SK-N-SH treated with all-trans-retinoic acid at 6 μM for 48 hours (cell line): Measurements from ENCODE around the gene ALDH1A2.

ENCODE experiments used
- ATAC-seq: fragments of 200-7000 bp; cut with Tn5 transposase; 3 replicates; pipeline ENCODE4 v1.9.1; 2020; ENCODE audit warnings: mild to moderate bottlenecking, moderate library complexity
- ARNTL ChIP-seq: fragments of 450-650 bp; formaldehyde crosslinking; IDR thresholded peaks from 2 replicates; pipeline ENCODE4 v1.5.0; 2020; ENCODE audit warnings: low read depth, mild to moderate bottlenecking, moderate library complexity, borderline replicate concordance
- BACH2 ChIP-seq: fragments of 250-450 bp; sonication (Bioruptor Pico); IDR thresholded peaks from 2 replicates; pipeline ENCODE4 v1.9.0; 2021; ENCODE audit warnings: mild to moderate bottlenecking, borderline replicate concordance
- CSDC2 ChIP-seq: fragments of 250-450 bp; sonication (Bioruptor Pico); IDR thresholded peaks from 2 replicates; pipeline ENCODE4 v1.5.0; 2020; ENCODE audit warnings: mild to moderate bottlenecking, moderate library complexity
- CSRNP3 ChIP-seq: fragments of 250-450 bp; sonication (Bioruptor Pico); IDR thresholded peaks from 2 replicates; pipeline ENCODE4 v1.5.1; 2021; ENCODE audit warnings: mild to moderate bottlenecking, moderate library complexity
- ESRRG ChIP-seq: fragments of 250-450 bp; sonication (Bioruptor Pico); IDR thresholded peaks from 2 replicates; pipeline ENCODE4 v1.6.1; 2021; ENCODE audit warnings: mild to moderate bottlenecking
- GLIS3 ChIP-seq: fragments of 250-450 bp; sonication (Bioruptor Pico); IDR thresholded peaks from 2 replicates; pipeline ENCODE4 v1.5.0; 2020; ENCODE audit warnings: mild to moderate bottlenecking, moderate library complexity
- ISL1 ChIP-seq: fragments of 250-450 bp; sonication (Bioruptor Pico); IDR thresholded peaks from 2 replicates; pipeline ENCODE4 v2.1.2; 2022; ENCODE audit warnings: mild to moderate bottlenecking, moderate library complexity
- OSR1 ChIP-seq: fragments of 250-450 bp; sonication (Bioruptor Pico); IDR thresholded peaks from 2 replicates; pipeline ENCODE4 v1.8.0; 2022; ENCODE audit warnings: moderate library complexity, mild to moderate bottlenecking, inconsistent platforms
- PPARA ChIP-seq: fragments of 250-450 bp; sonication (Bioruptor Pico); IDR thresholded peaks from 2 replicates; pipeline ENCODE4 v1.5.0; 2020; ENCODE audit warnings: mild to moderate bottlenecking, borderline replicate concordance
- RARB ChIP-seq: fragments of 250-450 bp; sonication (Bioruptor Pico); IDR thresholded peaks from 2 replicates; pipeline ENCODE4 v1.8.0; 2021; ENCODE audit warnings: mild to moderate bottlenecking, moderate library complexity
- SNAI2 ChIP-seq: fragments of 250-450 bp; sonication (Bioruptor Pico); IDR thresholded peaks from 2 replicates; pipeline ENCODE4 v1.5.0; 2020; ENCODE audit warnings: mild to moderate bottlenecking, moderate library complexity
- TCF4 ChIP-seq: fragments of 250-450 bp; sonication (Bioruptor Pico); IDR thresholded peaks from 2 replicates; pipeline ENCODE4 v1.8.0; 2021; ENCODE audit warnings: mild to moderate bottlenecking, moderate library complexity, borderline replicate concordance
- TOX ChIP-seq: fragments of 250-450 bp; sonication (Bioruptor Pico); IDR thresholded peaks from 2 replicates; pipeline ENCODE4 v1.8.0; 2021; ENCODE audit warnings: mild to moderate bottlenecking, moderate library complexity, borderline replicate concordance
- ZC3H10 ChIP-seq: fragments of 250-450 bp; sonication (Bioruptor Pico); IDR thresholded peaks from 2 replicates; pipeline ENCODE4 v1.5.1; 2021; ENCODE audit warnings: mild to moderate bottlenecking, moderate library complexity
- ZFP3 ChIP-seq: fragments of 250-450 bp; sonication (Bioruptor Pico); IDR thresholded peaks from 2 replicates; pipeline ENCODE4 v1.5.0; 2020; ENCODE audit warnings: mild to moderate bottlenecking, moderate library complexity
- ZFP30 ChIP-seq: fragments of 450-650 bp; formaldehyde crosslinking; IDR thresholded peaks from 2 replicates; pipeline ENCODE4 v1.5.0; 2022; ENCODE audit warnings: mild to moderate bottlenecking, moderate library complexity
- ZNF70 ChIP-seq: fragments of 450-650 bp; formaldehyde crosslinking; IDR thresholded peaks from 2 replicates; pipeline ENCODE4 v1.5.0; 2020; ENCODE audit warnings: mild to moderate bottlenecking, moderate library complexity
- ZNF8 ChIP-seq: fragments of 450-650 bp; formaldehyde crosslinking; IDR thresholded peaks from 2 replicates; pipeline ENCODE4 v1.5.0; 2020; ENCODE audit warnings: mild to moderate bottlenecking, moderate library complexity
- TF ChIP-seq, protein P1 (sequence below): fragments of 250-450 bp; sonication (Bioruptor Pico); IDR thresholded peaks from 2 replicates; pipeline ENCODE4 v1.5.0; 2020; ENCODE audit warnings: mild to moderate bottlenecking, moderate library complexity
- TF ChIP-seq, protein P2 (sequence below): fragments of 250-450 bp; sonication (Bioruptor Pico); IDR thresholded peaks from 2 replicates; pipeline ENCODE4 v1.5.1; 2020; ENCODE audit warnings: low read depth, mild to moderate bottlenecking, moderate library complexity
- TF ChIP-seq, protein P3 (sequence below): fragments of 250-450 bp; sonication (Bioruptor Pico); IDR thresholded peaks from 2 replicates; pipeline ENCODE4 v1.8.0; 2020; ENCODE audit warnings: mild to moderate bottlenecking, moderate library complexity, borderline replicate concordance
- TF ChIP-seq, protein P4 (sequence below): fragments of 250-450 bp; sonication (Bioruptor Pico); IDR thresholded peaks from 2 replicates; pipeline ENCODE4 v1.8.0; 2021; ENCODE audit warnings: low read depth, mild to moderate bottlenecking, moderate library complexity, borderline replicate concordance

Gene ALDH1A2

DNA sequence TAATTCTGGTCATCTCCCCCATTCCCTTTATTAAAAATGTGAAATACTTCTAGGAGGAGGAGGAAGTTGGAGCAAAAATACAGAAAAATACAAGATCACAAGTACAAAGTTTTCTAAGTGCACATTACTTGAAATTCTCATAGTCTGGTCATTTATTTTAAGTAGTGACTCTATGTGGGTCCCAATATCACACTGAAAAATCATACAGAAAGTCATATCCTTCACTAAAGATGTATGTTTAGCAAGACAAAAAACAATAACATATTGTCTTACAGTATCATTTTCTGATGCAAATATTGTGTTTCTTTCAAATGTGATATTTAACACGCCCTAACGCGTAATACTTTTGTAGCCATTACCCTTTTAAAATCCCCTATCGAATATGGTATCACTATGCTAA, 2.5 kb downstream of the ALDH1A2 start:
- ATAC-seq = no peak
- TF ChIP-seq ARNTL (CRISPR knock-in tag) (no peak), ZNF8 (no peak), TOX (CRISPR knock-in tag) (no peak), CSDC2 (CRISPR knock-in tag) (no peak), ZFP3 (no peak), OSR1 (CRISPR knock-in tag) (no peak), SNAI2 (no peak), GLIS3 (no peak), ISL1 (CRISPR knock-in tag) (no peak)
- TF ChIP-seq, all 23 proteins: peak for 0

GRCh38 chr15:58062175-58062574, 3.3 kb downstream of the ALDH1A2 start:
- TF ChIP-seq, protein P1, sequence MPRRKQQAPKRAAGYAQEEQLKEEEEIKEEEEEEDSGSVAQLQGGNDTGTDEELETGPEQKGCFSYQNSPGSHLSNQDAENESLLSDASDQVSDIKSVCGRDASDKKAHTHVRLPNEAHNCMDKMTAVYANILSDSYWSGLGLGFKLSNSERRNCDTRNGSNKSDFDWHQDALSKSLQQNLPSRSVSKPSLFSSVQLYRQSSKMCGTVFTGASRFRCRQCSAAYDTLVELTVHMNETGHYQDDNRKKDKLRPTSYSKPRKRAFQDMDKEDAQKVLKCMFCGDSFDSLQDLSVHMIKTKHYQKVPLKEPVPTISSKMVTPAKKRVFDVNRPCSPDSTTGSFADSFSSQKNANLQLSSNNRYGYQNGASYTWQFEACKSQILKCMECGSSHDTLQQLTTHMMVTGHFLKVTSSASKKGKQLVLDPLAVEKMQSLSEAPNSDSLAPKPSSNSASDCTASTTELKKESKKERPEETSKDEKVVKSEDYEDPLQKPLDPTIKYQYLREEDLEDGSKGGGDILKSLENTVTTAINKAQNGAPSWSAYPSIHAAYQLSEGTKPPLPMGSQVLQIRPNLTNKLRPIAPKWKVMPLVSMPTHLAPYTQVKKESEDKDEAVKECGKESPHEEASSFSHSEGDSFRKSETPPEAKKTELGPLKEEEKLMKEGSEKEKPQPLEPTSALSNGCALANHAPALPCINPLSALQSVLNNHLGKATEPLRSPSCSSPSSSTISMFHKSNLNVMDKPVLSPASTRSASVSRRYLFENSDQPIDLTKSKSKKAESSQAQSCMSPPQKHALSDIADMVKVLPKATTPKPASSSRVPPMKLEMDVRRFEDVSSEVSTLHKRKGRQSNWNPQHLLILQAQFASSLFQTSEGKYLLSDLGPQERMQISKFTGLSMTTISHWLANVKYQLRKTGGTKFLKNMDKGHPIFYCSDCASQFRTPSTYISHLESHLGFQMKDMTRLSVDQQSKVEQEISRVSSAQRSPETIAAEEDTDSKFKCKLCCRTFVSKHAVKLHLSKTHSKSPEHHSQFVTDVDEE (CRISPR knock-in tag) = no peak

DNA sequence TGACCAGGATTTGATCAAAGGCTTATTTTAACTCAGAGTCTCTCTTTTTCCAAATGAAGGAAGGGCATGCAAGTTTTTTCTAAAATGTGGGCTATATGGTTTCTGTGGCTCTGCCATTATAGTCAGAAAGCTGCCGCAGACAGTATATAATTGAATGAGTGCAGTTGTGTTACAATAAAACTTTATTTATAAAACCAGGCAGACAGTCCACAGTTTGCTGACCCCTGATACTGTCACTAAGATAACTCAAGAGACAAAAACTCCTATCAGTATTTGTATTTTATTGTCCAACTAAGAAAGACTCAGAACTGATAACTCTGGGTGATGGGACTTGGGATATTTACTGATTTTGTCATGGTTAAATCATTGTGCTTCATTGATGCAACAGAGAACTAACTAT, 4.9 kb downstream of the ALDH1A2 start:
- ATAC-seq = no peak
- TF ChIP-seq CSDC2 (CRISPR knock-in tag) (no peak), PPARA (CRISPR knock-in tag) (no peak), RARB (CRISPR knock-in tag) (no peak), ZFP3 (no peak), TCF4 (CRISPR knock-in tag) (no peak), BACH2 (CRISPR knock-in tag) (no peak), ZFP30 (no peak), ISL1 (CRISPR knock-in tag) (no peak), SNAI2 (no peak), OSR1 (CRISPR knock-in tag) (no peak), GLIS3 (no peak), ZC3H10 (CRISPR knock-in tag) (no peak), ESRRG (CRISPR knock-in tag) (no peak), ARNTL (CRISPR knock-in tag) (no peak), CSRNP3 (no peak), ZNF70 (CRISPR knock-in tag) (no peak)
- TF ChIP-seq, protein P2, sequence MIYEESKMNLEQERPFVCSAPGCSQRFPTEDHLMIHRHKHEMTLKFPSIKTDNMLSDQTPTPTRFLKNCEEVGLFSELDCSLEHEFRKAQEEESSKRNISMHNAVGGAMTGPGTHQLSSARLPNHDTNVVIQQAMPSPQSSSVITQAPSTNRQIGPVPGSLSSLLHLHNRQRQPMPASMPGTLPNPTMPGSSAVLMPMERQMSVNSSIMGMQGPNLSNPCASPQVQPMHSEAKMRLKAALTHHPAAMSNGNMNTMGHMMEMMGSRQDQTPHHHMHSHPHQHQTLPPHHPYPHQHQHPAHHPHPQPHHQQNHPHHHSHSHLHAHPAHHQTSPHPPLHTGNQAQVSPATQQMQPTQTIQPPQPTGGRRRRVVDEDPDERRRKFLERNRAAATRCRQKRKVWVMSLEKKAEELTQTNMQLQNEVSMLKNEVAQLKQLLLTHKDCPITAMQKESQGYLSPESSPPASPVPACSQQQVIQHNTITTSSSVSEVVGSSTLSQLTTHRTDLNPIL (CRISPR knock-in tag) = no peak
- TF ChIP-seq, protein P3, sequence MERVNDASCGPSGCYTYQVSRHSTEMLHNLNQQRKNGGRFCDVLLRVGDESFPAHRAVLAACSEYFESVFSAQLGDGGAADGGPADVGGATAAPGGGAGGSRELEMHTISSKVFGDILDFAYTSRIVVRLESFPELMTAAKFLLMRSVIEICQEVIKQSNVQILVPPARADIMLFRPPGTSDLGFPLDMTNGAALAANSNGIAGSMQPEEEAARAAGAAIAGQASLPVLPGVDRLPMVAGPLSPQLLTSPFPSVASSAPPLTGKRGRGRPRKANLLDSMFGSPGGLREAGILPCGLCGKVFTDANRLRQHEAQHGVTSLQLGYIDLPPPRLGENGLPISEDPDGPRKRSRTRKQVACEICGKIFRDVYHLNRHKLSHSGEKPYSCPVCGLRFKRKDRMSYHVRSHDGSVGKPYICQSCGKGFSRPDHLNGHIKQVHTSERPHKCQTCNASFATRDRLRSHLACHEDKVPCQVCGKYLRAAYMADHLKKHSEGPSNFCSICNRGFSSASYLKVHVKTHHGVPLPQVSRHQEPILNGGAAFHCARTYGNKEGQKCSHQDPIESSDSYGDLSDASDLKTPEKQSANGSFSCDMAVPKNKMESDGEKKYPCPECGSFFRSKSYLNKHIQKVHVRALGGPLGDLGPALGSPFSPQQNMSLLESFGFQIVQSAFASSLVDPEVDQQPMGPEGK (CRISPR knock-in tag) = no peak
- TF ChIP-seq, protein P4, sequence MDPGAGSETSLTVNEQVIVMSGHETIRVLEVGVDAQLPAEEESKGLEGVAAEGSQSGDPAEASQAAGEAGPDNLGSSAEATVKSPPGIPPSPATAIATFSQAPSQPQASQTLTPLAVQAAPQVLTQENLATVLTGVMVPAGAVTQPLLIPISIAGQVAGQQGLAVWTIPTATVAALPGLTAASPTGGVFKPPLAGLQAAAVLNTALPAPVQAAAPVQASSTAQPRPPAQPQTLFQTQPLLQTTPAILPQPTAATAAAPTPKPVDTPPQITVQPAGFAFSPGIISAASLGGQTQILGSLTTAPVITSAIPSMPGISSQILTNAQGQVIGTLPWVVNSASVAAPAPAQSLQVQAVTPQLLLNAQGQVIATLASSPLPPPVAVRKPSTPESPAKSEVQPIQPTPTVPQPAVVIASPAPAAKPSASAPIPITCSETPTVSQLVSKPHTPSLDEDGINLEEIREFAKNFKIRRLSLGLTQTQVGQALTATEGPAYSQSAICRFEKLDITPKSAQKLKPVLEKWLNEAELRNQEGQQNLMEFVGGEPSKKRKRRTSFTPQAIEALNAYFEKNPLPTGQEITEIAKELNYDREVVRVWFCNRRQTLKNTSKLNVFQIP (CRISPR knock-in tag) = no peak

More at GRCh38 chr15:58062175-58062574, 3.3 kb downstream of the ALDH1A2 start:
- no peak for ATAC-seq
